Measurements from ENCODE around the gene ALPP. TPM values are rescaled to one million over a fixed set of nuclear protein-coding genes. Genes with fewer than 3 reads are reported as not detected.
"Not testable (repeated sequence)": the region's sequence is repeated elsewhere in the genome, so short reads cannot be mapped to it uniquely, and the experiment has no call there.

ALPP gene
- total RNA-seq, 1 experiment from 2014 or later = not detected

DNA sequence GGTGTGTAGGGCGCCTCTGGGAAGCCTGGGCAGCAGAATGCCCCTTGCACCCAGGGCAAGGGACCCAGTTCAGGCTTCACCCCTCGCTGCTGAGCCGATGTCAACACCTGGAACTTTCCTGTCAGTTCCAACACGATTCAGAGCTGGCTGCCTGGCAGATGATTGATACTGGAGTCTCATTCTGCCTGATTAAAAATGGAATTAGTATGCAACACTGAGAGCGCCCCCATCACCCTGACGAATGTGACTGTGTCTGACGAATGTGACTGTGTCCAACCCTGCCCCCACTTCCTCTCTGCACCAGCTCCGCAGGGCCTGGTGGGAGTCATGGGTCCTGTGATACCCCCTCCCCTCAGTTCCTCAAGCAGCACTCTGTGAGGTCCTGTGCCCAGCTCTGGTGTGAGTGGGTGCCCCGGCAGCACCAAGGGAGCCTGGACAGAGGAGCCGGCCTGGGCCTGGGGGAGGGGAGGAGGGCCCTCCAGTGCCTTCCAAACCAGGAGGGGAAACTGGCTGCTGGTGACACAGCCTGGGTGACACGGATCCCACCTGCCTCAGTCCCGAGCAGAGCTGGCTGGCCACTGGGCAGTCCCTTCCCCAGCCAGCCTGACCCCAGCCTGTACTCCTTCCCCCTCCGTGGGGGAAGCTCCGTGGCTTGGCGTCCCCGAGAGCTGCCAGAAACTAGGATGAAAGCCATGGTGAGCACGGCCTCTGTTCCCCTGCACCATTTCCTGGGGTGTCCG is 41.4 kb upstream of the ALPP start:
- Histone ChIP-seq H3K36me3 (no peaks in the 10 kb centered on the region), H3K4me3 (no peak overlapping the region), H3K9me3 (replicated peaks) (no peaks in the 10 kb centered on the region), H3K27me3 (no peaks in the 10 kb centered on the region), H3K4me1 (no peaks in the 10 kb centered on the region), H3K27ac (no peak overlapping the region)
- no peak for DNase-seq

DNA sequence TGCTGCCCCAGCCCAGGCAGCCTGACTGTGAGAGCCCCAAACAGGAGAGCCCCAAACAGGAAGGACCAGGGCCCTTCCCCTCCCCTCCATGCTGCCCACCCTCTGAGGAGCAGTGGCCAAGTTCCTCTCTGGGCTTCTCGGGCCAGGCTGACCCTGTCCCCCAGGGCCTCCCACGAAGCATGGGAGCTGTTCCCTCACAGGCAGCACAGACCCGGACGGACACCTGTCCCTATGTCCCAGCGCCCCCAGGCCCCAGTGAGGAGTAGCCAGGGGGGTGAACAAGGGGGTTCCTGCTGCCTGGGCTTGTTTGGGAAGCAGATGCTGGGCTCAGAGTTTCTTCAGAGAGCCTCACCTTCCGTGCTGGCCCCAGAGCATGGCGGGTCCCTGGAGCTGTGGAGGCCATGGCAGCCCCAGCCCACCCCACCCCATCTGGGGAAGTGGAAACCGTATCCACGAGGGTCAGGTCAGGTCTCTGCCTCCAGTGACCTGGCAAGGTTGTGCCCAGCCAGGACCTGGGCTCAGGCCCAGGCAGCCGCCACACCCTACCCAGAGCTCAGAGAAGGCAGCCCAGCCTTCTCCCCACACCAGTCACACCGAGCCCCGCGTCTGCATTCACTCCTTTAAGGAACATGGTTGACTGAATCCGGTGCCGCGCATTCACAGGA is 40.3 kb upstream of the ALPP start:
- H3K4me3 ChIP-seq; DNase-seq; H3K36me3 ChIP-seq; H3K4me1 ChIP-seq; H3K27me3 ChIP-seq; H3K27ac ChIP-seq; H3K9me3 ChIP-seq (replicated peaks): not testable (repeated sequence)

DNA sequence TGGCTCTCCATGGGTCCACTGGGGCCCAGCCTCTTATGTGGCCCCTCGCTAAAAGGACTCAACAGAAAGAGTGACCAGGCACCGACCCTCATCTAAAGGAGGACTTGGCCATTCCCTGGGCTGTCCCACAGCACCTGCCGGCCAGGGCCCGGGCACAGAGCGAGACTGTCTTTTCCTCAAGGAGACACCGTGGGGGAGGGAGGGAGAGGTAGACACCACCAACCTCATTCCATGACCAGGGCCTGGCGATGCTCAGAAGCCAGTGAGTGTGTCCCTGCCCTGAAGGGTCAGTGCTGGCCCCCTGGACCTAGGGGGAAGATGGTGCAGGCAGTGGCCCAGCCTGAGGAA is 39.8 kb upstream of the ALPP start:
- no peak overlapping the region for H3K4me3 ChIP-seq
- H3K27me3 ChIP-seq = no peaks in the 10 kb centered on the region
- H3K9me3 ChIP-seq (replicated peaks) = no peaks in the 10 kb centered on the region
- no peaks in the 10 kb centered on the region for H3K4me1 ChIP-seq
- no peaks in the 10 kb centered on the region for H3K36me3 ChIP-seq
- no peak for DNase-seq
- H3K27ac ChIP-seq = no peak overlapping the region

DNA sequence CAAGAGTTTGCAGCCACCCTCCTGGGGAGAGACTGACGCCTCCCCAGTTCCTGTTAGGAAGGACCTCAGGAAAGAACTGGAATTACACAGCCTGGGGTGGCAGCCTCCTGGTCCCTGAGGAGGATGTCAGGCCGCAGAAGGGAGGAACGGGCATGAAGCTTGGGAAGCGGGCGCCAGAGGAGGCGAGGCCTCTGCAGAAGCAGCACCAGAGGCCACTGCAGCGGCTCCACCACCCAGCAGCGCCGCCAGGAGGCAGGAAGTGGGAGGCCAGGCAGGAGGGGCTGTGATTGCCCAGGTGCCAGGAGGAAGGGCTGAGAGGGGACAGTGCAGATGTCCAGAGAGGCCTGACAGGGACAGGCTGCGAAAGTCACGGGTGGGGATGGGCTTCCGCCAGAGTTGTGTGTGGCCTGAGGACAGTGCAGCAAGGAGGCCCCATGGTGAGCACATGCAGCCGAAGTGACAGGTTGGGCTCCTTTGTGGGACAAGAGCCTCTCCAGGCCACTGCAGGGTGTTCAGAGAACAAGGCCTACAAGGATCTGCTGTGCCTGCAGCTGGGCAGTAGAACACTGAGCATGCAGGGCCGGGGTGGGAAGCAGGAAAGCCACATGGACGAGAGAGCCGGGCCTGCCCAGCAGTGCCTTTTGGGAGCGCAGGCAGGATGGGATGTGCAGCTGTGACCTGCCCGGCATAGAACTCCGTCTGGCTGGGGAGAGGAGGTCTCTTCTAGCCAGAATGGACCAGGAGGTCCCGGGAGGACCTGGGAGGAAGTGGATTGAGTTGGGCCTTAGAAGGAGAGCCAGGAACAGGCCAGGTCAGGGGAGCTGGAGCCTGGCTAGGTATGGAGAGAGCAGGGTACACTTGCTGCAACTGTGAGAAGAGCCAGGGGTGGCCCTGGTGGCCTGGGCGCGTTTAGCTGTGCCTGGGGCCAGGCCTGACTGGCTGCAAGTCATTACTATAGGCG is 39.1 kb upstream of the ALPP start:
- Histone ChIP-seq H3K27me3 (no peaks in the 10 kb centered on the region), H3K36me3 (no peaks in the 10 kb centered on the region), H3K4me1 (no peaks in the 10 kb centered on the region), H3K9me3 (replicated peaks) (no peaks in the 10 kb centered on the region), H3K27ac (no peak overlapping the region), H3K4me3 (no peak overlapping the region)
- no peak for DNase-seq

DNA sequence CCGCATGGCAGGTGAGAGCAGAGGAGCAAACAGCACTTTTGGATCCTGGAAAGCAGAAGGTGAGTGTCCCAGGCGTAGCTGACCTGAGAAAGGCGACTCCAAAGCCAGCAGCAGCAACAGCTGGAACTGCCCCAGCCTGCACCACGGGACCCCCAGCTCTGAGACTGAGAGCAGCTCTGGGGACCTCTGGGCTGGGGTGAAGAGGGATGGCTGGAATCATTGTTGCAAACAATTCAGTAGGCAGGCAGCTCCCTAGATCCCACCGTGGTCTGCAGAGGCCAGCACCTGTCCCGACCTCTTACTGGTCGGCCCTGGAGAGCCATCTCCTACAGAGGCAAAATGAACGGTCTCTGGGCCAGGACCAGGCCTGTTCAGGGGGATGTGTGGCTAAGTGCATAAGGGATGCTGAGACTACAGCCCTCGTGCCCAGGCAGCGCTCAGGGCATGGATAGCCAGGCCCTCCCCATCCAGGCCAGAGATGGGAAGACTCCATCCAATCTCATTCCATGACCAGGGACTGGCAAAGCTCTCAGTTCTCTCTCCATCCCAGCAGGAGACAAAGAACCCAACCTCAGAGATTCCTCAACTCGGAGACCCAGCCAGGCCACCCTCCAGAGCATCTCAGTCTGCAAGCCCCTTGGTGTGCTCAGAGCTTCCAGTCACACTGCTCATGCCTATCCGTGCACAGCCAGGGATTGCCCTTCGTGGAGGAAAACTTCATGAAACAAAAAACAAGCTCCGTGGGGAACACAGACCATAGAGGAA is 38.2 kb upstream of the ALPP start:
- no peak for DNase-seq
- H3K27ac ChIP-seq = no peak overlapping the region
- H3K27me3 ChIP-seq = no peaks in the 10 kb centered on the region
- no peaks in the 10 kb centered on the region for H3K4me1 ChIP-seq
- no peak overlapping the region for H3K4me3 ChIP-seq
- no peaks in the 10 kb centered on the region for H3K36me3 ChIP-seq
- H3K9me3 ChIP-seq (replicated peaks) = no peaks in the 10 kb centered on the region

- Histone ChIP-seq H3K4me3 (no peak overlapping the region), H3K27me3 (no peaks in the 10 kb centered on the region), H3K36me3 (no peaks in the 10 kb centered on the region), H3K9me3 (replicated peaks) (no peaks in the 10 kb centered on the region), H3K4me1 (no peaks in the 10 kb centered on the region), H3K27ac (no peak overlapping the region)
- DNase-seq = no peak
Observed at GRCh38 chr2:232341061-232341738, 37.4 kb upstream of the ALPP start.

- Histone ChIP-seq H3K27ac (no peak overlapping the region), H3K4me1 (no peaks in the 10 kb centered on the region), H3K36me3 (no peaks in the 10 kb centered on the region), H3K9me3 (replicated peaks) (no peaks in the 10 kb centered on the region), H3K27me3 (no peaks in the 10 kb centered on the region), H3K4me3 (no peak overlapping the region)
- DNase-seq = no peak
Observed at GRCh38 chr2:232341739-232342126, 36.8 kb upstream of the ALPP start.

- Histone ChIP-seq H3K36me3 (no peaks in the 10 kb centered on the region), H3K4me1 (no peaks in the 10 kb centered on the region), H3K4me3 (no peak overlapping the region), H3K27me3 (no peaks in the 10 kb centered on the region), H3K9me3 (replicated peaks) (no peaks in the 10 kb centered on the region), H3K27ac (no peak overlapping the region)
- DNase-seq = no peak
Observed at GRCh38 chr2:232342635-232343565, 35.7 kb upstream of the ALPP start.

GRCh38 chr2:232343821-232344220 is 34.7 kb upstream of the ALPP start:
- no peak for DNase-seq
- Histone ChIP-seq H3K4me3 (no peak overlapping the region), H3K27me3 (no peaks in the 10 kb centered on the region), H3K36me3 (no peaks in the 10 kb centered on the region), H3K27ac (no peak overlapping the region), H3K4me1 (no peaks in the 10 kb centered on the region), H3K9me3 (replicated peaks) (no peaks in the 10 kb centered on the region)

- no peaks in the 10 kb centered on the region for H3K36me3 ChIP-seq
- no peaks in the 10 kb centered on the region for H3K27me3 ChIP-seq
- no peak overlapping the region for H3K27ac ChIP-seq
- H3K9me3 ChIP-seq (replicated peaks) = no peaks in the 10 kb centered on the region
- DNase-seq = no peak
- H3K4me1 ChIP-seq = no peaks in the 10 kb centered on the region
- H3K4me3 ChIP-seq = no peak overlapping the region
Observed at GRCh38 chr2:232345251-232345650, 33.3 kb upstream of the ALPP start.

- H3K27ac ChIP-seq = no peak overlapping the region
Observed at GRCh38 chr2:232347369-232347768, 31.2 kb upstream of the ALPP start.

GRCh38 chr2:232348936-232349335 is 29.6 kb upstream of the ALPP start:
- Histone ChIP-seq H3K36me3 (no peaks in the 10 kb centered on the region), H3K9me3 (replicated peaks) (no peaks in the 10 kb centered on the region), H3K27me3 (no peaks in the 10 kb centered on the region), H3K27ac (no peak overlapping the region), H3K4me3 (no peak overlapping the region), H3K4me1 (no peaks in the 10 kb centered on the region)
- DNase-seq = no peak

More at GRCh38 chr2:232347369-232347768, 31.2 kb upstream of the ALPP start:
- no peak overlapping the region for H3K4me3 ChIP-seq
- H3K27me3 ChIP-seq = no peaks in the 10 kb centered on the region
- DNase-seq = no peak
- no peaks in the 10 kb centered on the region for H3K36me3 ChIP-seq
- no peaks in the 10 kb centered on the region for H3K9me3 ChIP-seq (replicated peaks)
- H3K4me1 ChIP-seq = no peaks in the 10 kb centered on the region

- Histone ChIP-seq H3K4me3 (no peak overlapping the region), H3K27ac (no peak overlapping the region), H3K9me3 (replicated peaks) (no peaks in the 10 kb centered on the region), H3K36me3 (no peaks in the 10 kb centered on the region), H3K27me3 (no peaks in the 10 kb centered on the region), H3K4me1 (no peaks in the 10 kb centered on the region)
- no peak for DNase-seq
Observed at GRCh38 chr2:232349546-232349945, 29.0 kb upstream of the ALPP start.
